Adrenal gland (tissue), 5 donors: ENCODE measurements around the gene NBL1.

Experiments used
- POLR2A ChIP-seq, 2 donors: fragments of 450-650 bp; IDR thresholded peaks; one replicate each; pipeline ENCODE4 v1.6.1; 2017; ENCODE audit warnings: antibody characterized with exemption in 2 of 2, mild to moderate bottlenecking in 2 of 2, moderate library complexity in 1 of 2
- TF ChIP-seq, protein P1 (sequence below), 6 experiments: fragments of 450-650 bp in 4 of 6; fragments of 200-600 bp in 2 of 6; sonication (generic) in 1 of 6; IDR thresholded peaks; 1 replicate in 5 of 6; 2 replicates in 1 of 6; pipeline versions ENCODE4 v1.5.1 to v1.8.0; 2016 to 2021; ENCODE audit warnings: antibody characterized with exemption in 6 of 6, mild to moderate bottlenecking in 2 of 6, moderate library complexity in 1 of 6
- donor health status: DM: no; HTN: no; CAD: no.

DNA sequence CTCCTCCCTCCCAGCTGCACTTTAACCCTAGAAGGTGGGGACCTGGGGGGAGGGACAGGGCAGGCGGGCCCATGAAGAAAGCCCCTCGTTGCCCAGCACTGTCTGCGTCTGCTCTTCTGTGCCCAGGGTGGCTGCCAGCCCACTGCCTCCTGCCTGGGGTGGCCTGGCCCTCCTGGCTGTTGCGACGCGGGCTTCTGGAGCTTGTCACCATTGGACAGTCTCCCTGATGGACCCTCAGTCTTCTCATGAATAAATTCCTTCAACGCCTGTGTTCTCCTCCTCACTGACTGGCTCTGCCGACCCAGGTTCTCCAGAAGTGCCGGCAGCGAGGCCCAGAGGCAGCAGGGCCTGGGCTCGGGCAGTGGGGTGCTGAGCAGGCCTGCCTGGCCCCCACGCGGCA lies 14.1 kb downstream of the NBL1 start:
- TF ChIP-seq, protein P1, sequence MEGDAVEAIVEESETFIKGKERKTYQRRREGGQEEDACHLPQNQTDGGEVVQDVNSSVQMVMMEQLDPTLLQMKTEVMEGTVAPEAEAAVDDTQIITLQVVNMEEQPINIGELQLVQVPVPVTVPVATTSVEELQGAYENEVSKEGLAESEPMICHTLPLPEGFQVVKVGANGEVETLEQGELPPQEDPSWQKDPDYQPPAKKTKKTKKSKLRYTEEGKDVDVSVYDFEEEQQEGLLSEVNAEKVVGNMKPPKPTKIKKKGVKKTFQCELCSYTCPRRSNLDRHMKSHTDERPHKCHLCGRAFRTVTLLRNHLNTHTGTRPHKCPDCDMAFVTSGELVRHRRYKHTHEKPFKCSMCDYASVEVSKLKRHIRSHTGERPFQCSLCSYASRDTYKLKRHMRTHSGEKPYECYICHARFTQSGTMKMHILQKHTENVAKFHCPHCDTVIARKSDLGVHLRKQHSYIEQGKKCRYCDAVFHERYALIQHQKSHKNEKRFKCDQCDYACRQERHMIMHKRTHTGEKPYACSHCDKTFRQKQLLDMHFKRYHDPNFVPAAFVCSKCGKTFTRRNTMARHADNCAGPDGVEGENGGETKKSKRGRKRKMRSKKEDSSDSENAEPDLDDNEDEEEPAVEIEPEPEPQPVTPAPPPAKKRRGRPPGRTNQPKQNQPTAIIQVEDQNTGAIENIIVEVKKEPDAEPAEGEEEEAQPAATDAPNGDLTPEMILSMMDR (IDR thresholded peaks at IDR 0.05), result no peak
- no peak for TF ChIP-seq POLR2A (IDR thresholded peaks at IDR 0.05)
